A673 (cell line): ENCODE measurements around the gene MAOB.

Source experiments
- EZH2 ChIP-seq: fragments of 200-600 bp; sonication (generic); IDR thresholded peaks from 2 replicates; pipeline ENCODE4 v1.6.1; 2017; ENCODE audit warnings: borderline replicate concordance, low read depth, mild to moderate bottlenecking, mixed read lengths, antibody characterized with exemption, low read length; ENCODE audit not compliant: poor library complexity, severe bottlenecking
- TF ChIP-seq, protein P1 (sequence below): fragments of 300-800, 200-600 bp; sonication (generic); conservative IDR thresholded peaks from 2 replicates; pipeline ENCODE4 v1.5.1; 2017; ENCODE audit warnings: low read depth, mild to moderate bottlenecking, antibody characterized with exemption, low read length, moderate library complexity, mixed read lengths

DNA sequence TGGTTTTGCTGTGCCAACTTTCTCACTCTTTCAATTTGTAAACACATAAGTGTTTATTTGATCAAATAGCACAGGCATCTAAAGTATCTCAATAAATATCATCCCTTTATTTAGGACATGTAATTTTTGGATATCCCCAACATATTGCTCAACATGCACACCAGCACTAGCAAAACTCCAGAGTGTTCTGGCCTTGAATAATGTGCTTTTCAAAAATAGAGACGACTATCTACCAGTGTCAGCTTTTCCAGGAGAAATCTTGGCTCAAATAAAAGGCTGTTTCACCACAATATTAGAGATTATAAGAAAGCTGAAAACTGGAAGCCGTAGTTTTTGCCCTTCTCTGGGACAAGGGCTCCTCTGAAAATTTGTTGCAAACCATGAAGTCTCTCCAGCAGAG, 67.0 kb downstream of the MAOB start:
- TF ChIP-seq, protein P1, sequence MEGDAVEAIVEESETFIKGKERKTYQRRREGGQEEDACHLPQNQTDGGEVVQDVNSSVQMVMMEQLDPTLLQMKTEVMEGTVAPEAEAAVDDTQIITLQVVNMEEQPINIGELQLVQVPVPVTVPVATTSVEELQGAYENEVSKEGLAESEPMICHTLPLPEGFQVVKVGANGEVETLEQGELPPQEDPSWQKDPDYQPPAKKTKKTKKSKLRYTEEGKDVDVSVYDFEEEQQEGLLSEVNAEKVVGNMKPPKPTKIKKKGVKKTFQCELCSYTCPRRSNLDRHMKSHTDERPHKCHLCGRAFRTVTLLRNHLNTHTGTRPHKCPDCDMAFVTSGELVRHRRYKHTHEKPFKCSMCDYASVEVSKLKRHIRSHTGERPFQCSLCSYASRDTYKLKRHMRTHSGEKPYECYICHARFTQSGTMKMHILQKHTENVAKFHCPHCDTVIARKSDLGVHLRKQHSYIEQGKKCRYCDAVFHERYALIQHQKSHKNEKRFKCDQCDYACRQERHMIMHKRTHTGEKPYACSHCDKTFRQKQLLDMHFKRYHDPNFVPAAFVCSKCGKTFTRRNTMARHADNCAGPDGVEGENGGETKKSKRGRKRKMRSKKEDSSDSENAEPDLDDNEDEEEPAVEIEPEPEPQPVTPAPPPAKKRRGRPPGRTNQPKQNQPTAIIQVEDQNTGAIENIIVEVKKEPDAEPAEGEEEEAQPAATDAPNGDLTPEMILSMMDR = no peak
- TF ChIP-seq EZH2 = no peak
